Calu3 (cell line): ENCODE data around the gene PPP1R12B. TPM values are rescaled to one million over a fixed set of nuclear protein-coding genes. Genes with fewer than 3 reads are reported as not detected.
"Not testable (repeated sequence)": the region's sequence is repeated elsewhere in the genome, so short reads cannot be mapped to it uniquely, and the experiment has no call there.

Source experiments
- BruUV-seq: library from RNA; stranded (reverse); fragments of 400-500 nt; replicated peaks from 2 replicates; lab custom pipeline; 2021; lab: Mats Ljungman, UMichigan
- CTCF ChIA-PET: fragments of 300-600 bp; sonication (Branson Sonifier 250); formaldehyde crosslinking; loops from one replicate; lab custom pipeline; 2022; ENCODE audit warnings: antibody characterized with exemption; lab: Charles Lee
- DNase-seq: peaks from one replicate; pipeline ENCODE4 v3.0.0; 2022
- H3K27ac Mint-ChIP-seq: one replicate; pipeline ENCODE4 v1.8.0; 2022; ENCODE audit warnings: mixed read lengths; ENCODE audit not compliant: unreplicated experiment
- H3K27me3 Mint-ChIP-seq: one replicate; pipeline ENCODE4 v1.8.0; 2022; ENCODE audit warnings: mixed read lengths; ENCODE audit not compliant: unreplicated experiment
- H3K36me3 Mint-ChIP-seq: one replicate; pipeline ENCODE4 v1.8.0; 2022; ENCODE audit warnings: mild to moderate bottlenecking, moderate library complexity, mixed read lengths; ENCODE audit not compliant: insufficient read depth, unreplicated experiment
- H3K4me1 Mint-ChIP-seq: one replicate; pipeline ENCODE4 v1.8.0; 2022; ENCODE audit warnings: mild to moderate bottlenecking, low read depth, mixed read lengths; ENCODE audit not compliant: unreplicated experiment
- H3K4me3 Mint-ChIP-seq: one replicate; pipeline ENCODE4 v1.8.0; 2022; ENCODE audit warnings: mild to moderate bottlenecking, low read depth, moderate library complexity, mixed read lengths; ENCODE audit not compliant: unreplicated experiment
- H3K9me3 Mint-ChIP-seq: one replicate; pipeline ENCODE4 v1.8.0; 2022; ENCODE audit warnings: low read depth, mixed read lengths; ENCODE audit not compliant: unreplicated experiment
- intact Hi-C: fragments of 100-400 bp; cut with micrococcal nuclease; formaldehyde crosslinking; loops from one replicate; pipeline ENCODE4 v1.10.0; 2022; ENCODE audit not compliant: unreplicated experiment
- total RNA-seq: library from RNA; stranded (reverse); gene quantifications from 2 replicates; pipeline ENCODE4 v1.2.3, GENCODE V29; 2022
- TF ChIP-seq, protein P1 (sequence below): fragments of 200-600 bp; IDR thresholded peaks from one replicate; pipeline ENCODE4 v1.8.0; 2022; ENCODE audit warnings: antibody characterized with exemption; ENCODE audit not compliant: unreplicated experiment

The PPP1R12B gene
- total RNA-seq, 1 experiment from 2014 or later, result 31.8 TPM

DNA sequence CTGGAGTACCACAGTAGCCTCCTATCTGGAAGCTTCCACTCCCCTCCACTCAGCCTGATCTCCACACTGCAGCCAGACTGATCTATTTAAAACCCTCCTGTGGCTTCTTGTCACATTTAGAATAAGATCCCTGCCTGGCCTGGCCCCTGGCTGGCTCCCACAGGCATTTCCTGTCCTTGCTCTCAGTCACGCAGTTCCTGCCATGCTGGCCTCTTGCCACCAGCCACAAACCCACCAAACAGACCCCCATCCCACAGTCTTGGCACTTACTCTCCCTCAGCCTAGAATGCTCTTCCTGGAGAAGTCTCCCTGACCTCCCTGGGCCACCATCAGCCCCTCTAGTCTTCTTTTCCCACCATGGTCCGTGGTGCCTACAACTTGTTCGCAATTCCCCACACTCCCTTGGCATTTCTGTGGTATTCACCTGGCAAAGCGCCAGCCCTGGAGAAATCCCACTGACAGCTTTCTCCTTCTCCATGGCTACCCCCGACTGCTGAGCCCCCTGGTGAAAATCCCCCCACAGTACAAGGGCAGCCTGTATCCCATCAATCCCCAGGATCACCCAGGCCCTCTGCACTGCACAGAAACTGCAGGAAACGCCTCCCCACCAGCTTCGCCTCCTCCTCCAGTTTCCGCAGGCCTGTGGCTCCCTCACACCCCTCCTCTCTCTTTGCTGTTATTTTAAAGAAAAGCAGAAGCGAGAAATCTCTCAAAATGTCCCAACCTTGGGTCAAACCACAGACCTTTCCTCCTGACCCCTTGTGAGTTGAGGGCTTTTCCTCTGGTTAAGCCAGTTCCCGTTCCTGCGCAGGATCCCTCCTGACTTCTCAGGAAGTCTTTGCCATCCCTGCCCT lies 267.2 kb downstream of the PPP1R12B start:
- H3K4me1 Mint-ChIP-seq, result peaks cover 47% of the 10 kb centered on the region
- intact Hi-C loops, result no loop called here
- BruUV-seq, result no TSS peak
- peaks cover 6% of the 10 kb centered on the region for H3K36me3 Mint-ChIP-seq
- no peak overlapping the region for H3K4me3 Mint-ChIP-seq
- no peak for DNase-seq
- CTCF ChIA-PET, result no interaction called here
- TF ChIP-seq, protein P1, sequence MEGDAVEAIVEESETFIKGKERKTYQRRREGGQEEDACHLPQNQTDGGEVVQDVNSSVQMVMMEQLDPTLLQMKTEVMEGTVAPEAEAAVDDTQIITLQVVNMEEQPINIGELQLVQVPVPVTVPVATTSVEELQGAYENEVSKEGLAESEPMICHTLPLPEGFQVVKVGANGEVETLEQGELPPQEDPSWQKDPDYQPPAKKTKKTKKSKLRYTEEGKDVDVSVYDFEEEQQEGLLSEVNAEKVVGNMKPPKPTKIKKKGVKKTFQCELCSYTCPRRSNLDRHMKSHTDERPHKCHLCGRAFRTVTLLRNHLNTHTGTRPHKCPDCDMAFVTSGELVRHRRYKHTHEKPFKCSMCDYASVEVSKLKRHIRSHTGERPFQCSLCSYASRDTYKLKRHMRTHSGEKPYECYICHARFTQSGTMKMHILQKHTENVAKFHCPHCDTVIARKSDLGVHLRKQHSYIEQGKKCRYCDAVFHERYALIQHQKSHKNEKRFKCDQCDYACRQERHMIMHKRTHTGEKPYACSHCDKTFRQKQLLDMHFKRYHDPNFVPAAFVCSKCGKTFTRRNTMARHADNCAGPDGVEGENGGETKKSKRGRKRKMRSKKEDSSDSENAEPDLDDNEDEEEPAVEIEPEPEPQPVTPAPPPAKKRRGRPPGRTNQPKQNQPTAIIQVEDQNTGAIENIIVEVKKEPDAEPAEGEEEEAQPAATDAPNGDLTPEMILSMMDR, result no peak
- no peaks in the 10 kb centered on the region for H3K9me3 Mint-ChIP-seq
- no peaks in the 10 kb centered on the region for H3K27me3 Mint-ChIP-seq
- H3K27ac Mint-ChIP-seq, result peak overlapping the region; percentile 8

DNA sequence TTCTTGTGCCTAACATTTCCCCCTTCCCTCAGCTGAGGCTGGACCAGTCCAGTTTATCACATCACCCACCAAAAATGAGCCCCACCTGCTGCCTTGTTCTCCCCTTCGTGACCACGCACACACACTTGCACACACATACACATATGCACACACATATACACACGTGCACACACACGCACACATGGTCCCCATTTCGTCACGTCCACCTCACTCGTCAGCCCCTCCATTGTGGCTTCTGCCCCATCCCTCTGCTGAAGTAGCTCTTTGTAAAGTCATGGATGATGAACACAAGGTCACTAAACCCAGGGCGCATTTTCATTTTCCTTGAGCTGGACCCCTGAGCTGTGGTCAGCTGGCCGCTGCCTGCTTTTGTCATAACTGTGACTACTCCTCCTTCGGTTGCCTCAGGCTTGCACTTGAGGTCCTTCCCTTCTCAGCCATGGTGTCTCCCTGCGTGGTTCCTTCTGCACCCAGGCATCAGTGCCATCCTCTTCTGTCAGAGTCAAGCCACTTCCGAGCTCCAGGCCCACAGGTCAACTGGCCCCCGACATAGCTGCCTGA lies 267.9 kb downstream of the PPP1R12B start:
- peaks cover 47% of the 10 kb centered on the region for H3K4me1 Mint-ChIP-seq
- no TSS peak for BruUV-seq
- TF ChIP-seq, protein P1, result no peak
- no peak for DNase-seq
- CTCF ChIA-PET, result no interaction called here
- intact Hi-C loops, result no loop called here
- H3K27ac Mint-ChIP-seq, result peak overlapping the region; percentile 8
- peaks cover 6% of the 10 kb centered on the region for H3K36me3 Mint-ChIP-seq
- H3K27me3 Mint-ChIP-seq, result no peaks in the 10 kb centered on the region
- H3K9me3 Mint-ChIP-seq, result no peaks in the 10 kb centered on the region
- no peak overlapping the region for H3K4me3 Mint-ChIP-seq

DNA sequence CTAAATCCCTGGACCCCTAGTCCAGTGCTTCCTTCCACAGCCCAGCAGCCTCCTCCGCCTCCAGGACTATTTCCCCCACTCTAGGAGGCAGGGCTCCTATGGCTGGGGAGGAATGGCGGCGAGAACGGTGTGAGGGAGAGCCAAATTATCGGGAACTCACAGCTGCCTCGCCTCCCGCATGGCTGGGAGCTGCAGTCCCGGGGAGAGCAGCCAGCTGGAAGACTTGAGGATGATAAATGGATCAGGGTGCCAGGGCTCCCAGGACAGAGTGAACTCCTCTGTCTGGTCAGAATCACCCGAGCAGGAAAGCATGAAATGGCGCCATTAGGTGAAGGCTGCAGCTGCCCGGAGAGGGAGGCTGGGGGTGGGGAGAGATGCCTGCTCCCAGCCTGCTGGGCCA lies 270.5 kb downstream of the PPP1R12B start:
- H3K36me3 Mint-ChIP-seq, DNase-seq, BruUV-seq, H3K27ac Mint-ChIP-seq, intact Hi-C loops, H3K27me3 Mint-ChIP-seq, H3K4me3 Mint-ChIP-seq, H3K9me3 Mint-ChIP-seq: not testable (repeated sequence)
- CTCF ChIA-PET, result interaction anchor here (0.5 to 1.3 kb wide), 4 partner anchors 19 to 597 kb away, joined by 3 read pairs; no protein-coding TSS in a partner anchor
- H3K4me1 Mint-ChIP-seq, result peaks cover 45% of the 10 kb centered on the region

DNA sequence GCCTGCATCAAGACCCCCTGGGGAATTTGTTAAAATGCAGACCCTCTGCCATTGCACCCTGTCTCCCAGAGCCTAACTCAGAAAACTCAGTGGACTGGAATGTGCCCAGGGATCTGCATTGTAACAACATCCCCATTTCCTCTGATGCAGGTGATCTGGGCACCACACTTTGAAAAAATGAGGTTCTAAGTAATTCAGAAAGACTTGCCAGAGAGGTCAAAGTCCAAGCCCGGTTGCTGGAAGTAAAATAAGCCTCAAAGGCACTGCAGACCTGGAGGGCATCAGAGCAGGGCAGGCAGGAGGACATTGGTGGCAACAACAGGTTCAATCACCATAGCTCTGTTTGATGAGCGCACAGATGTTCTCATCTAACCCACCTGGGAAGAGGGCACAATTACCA lies 271.0 kb downstream of the PPP1R12B start:
- no peak for DNase-seq
- peaks cover 40% of the 10 kb centered on the region for H3K4me1 Mint-ChIP-seq
- TF ChIP-seq, protein P1, result no peak
- intact Hi-C loops, result no loop called here
- H3K9me3 Mint-ChIP-seq, result no peaks in the 10 kb centered on the region
- BruUV-seq, result no TSS peak
- H3K4me3 Mint-ChIP-seq, result no peak overlapping the region
- no peak overlapping the region for H3K27ac Mint-ChIP-seq
- peaks cover 6% of the 10 kb centered on the region for H3K36me3 Mint-ChIP-seq
- H3K27me3 Mint-ChIP-seq, result no peaks in the 10 kb centered on the region
- CTCF ChIA-PET, result no interaction called here

DNA sequence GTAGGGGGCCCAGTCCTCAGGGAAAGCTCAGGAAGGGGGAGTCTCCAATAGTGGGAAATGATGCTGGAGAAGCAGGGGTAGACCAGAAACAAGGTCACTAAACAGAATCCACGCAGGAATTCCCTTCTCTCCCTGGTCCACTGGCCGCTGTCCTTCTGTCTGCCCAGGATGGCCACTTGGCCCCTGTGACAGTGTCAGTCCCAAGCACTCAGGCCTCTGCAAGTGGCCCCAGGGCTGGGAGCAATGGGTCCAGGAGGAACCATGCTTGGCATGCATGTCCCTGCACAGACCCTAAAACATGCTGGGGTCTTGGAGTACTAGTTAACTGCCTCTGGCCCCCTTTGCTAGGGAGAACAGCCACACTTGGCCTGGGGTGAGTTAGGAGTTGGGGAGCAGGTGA lies 271.5 kb downstream of the PPP1R12B start:
- H3K4me3 Mint-ChIP-seq, H3K27ac Mint-ChIP-seq, H3K9me3 Mint-ChIP-seq, H3K27me3 Mint-ChIP-seq, BruUV-seq, intact Hi-C loops, CTCF ChIA-PET, H3K36me3 Mint-ChIP-seq, DNase-seq: not testable (repeated sequence)
- H3K4me1 Mint-ChIP-seq, result peaks cover 35% of the 10 kb centered on the region
